Upper lobe of right lung (tissue), 1 donor: ENCODE results near the gene PDYN. TPM values are rescaled to one million over a fixed set of nuclear protein-coding genes. Genes with fewer than 3 reads are reported as not detected.

Experiments used
- ATAC-seq: fragments of 200-7000 bp; cut with Tn5 transposase; one replicate; pipeline ENCODE4 v1.9.1; 2020; ENCODE audit warnings: mild to moderate bottlenecking, moderate library complexity
- DNase-seq: peaks from one replicate; pipeline ENCODE4 v3.0.0-alpha.2; 2020
- H3K27ac ChIP-seq: fragments of 200-600 bp; one replicate; pipeline ENCODE4 v1.8.0; 2022
- H3K27me3 ChIP-seq: fragments of 200-600 bp; one replicate; pipeline ENCODE4 v1.8.0; 2022; ENCODE audit warnings: mild to moderate bottlenecking
- H3K36me3 ChIP-seq: fragments of 200-600 bp; one replicate; pipeline ENCODE4 v1.8.0; 2022
- H3K4me1 ChIP-seq: fragments of 200-600 bp; one replicate; pipeline ENCODE4 v1.8.0; 2022
- H3K4me3 ChIP-seq: fragments of 200-600 bp; one replicate; pipeline ENCODE4 v1.8.0; 2022; ENCODE audit warnings: mild to moderate bottlenecking
- H3K9me3 ChIP-seq: fragments of 200-600 bp; one replicate; pipeline ENCODE4 v1.8.0; 2022
- intact Hi-C: fragments of 100-400 bp; cut with DNase I; formaldehyde crosslinking; loops from one replicate; pipeline ENCODE4 v1.11.0; 2022
- total RNA-seq: library from RNA; stranded (reverse); fragmentation: NEBNext Ultra II Directional; extraction: Animal tissue kit (Norgen Biotek cat#: 25700); gene quantifications from one replicate; pipeline ENCODE4 v1.2.1, GENCODE V29; 2021
- TF ChIP-seq, protein P1 (sequence below): fragments of 200-600 bp; IDR thresholded peaks from one replicate; pipeline ENCODE4 v1.8.0; 2022; ENCODE audit warnings: antibody characterized with exemption
- donor health status: DM: no; HTN: yes; CAD: no; lungs with severe emphysema.

The PDYN gene
- total RNA-seq, 1 donor from 2014 or later = not detected

- Histone ChIP-seq H3K9me3 (no peaks in the 10 kb centered on the region), H3K27me3 (peaks cover 49% of the 10 kb centered on the region), H3K27ac (no peak overlapping the region), H3K4me3 (no peak overlapping the region), H3K4me1 (no peaks in the 10 kb centered on the region), H3K36me3 (no peaks in the 10 kb centered on the region)
- TF ChIP-seq, protein P1, sequence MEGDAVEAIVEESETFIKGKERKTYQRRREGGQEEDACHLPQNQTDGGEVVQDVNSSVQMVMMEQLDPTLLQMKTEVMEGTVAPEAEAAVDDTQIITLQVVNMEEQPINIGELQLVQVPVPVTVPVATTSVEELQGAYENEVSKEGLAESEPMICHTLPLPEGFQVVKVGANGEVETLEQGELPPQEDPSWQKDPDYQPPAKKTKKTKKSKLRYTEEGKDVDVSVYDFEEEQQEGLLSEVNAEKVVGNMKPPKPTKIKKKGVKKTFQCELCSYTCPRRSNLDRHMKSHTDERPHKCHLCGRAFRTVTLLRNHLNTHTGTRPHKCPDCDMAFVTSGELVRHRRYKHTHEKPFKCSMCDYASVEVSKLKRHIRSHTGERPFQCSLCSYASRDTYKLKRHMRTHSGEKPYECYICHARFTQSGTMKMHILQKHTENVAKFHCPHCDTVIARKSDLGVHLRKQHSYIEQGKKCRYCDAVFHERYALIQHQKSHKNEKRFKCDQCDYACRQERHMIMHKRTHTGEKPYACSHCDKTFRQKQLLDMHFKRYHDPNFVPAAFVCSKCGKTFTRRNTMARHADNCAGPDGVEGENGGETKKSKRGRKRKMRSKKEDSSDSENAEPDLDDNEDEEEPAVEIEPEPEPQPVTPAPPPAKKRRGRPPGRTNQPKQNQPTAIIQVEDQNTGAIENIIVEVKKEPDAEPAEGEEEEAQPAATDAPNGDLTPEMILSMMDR = no peak
- DNase-seq = no peak
- intact Hi-C loops = no loop called here
- no peak for ATAC-seq
Measured at GRCh38 chr20:1995531-1996310, 1.9 kb upstream of the PDYN start.

- Histone ChIP-seq H3K27me3 (peaks cover 54% of the 10 kb centered on the region), H3K4me1 (no peaks in the 10 kb centered on the region), H3K36me3 (no peaks in the 10 kb centered on the region), H3K27ac (no peak overlapping the region), H3K9me3 (no peaks in the 10 kb centered on the region), H3K4me3 (no peak overlapping the region)
- intact Hi-C loops = no loop called here
- ATAC-seq (no peak), DNase-seq (no peak)
- TF ChIP-seq, protein P1 = no peak
Measured at GRCh38 chr20:1994627-1995026, 769 bp upstream of the PDYN start.

DNA sequence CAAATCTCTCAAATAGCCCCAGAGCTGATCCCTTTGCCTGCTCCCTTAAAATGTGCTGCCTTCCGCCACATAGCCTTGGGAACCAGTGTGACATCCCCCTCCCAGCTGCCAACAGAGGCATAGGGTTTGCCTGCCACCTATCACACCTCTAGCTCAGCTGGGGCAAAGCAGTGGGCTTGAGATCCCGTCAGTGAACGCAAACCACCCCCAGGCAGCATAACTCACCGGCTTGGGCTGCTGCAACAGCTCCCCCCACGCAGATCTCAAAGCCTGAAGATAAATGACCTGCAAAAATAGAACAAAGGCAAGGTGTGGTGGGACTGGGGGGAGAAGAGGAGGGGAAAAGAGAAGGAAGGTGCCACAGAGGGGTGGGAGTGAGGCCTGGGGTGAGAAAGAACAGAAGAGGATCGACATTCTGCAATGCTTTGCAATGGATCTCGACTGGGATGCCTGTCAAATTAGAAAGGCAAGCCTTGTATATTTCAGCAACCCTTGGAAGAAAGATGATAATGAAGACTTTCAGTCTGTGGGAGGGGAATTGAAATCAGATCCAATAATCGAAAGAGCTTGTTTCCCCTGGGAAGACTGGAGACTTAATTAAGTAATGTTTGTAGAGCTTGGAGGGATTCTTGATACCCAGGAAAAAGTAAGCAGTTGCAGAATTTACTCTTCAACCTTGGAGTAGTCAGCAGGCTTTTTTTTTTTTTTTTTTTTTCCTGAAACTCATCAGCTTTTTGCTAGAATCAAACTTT, 1.3 kb downstream of the PDYN start:
- Histone ChIP-seq H3K36me3 (no peaks in the 10 kb centered on the region), H3K27ac (no peak overlapping the region), H3K4me3 (no peak overlapping the region), H3K4me1 (no peaks in the 10 kb centered on the region), H3K9me3 (no peaks in the 10 kb centered on the region), H3K27me3 (peaks cover 57% of the 10 kb centered on the region)
- DNase-seq (no peak), ATAC-seq (no peak)
- intact Hi-C loops = no loop called here
- TF ChIP-seq, protein P1 = no peak

- Histone ChIP-seq H3K9me3 (no peaks in the 10 kb centered on the region), H3K36me3 (no peaks in the 10 kb centered on the region), H3K4me3 (no peak overlapping the region), H3K27ac (no peak overlapping the region), H3K4me1 (no peaks in the 10 kb centered on the region), H3K27me3 (peaks cover 34% of the 10 kb centered on the region)
- intact Hi-C loops = no loop called here
- no peak for DNase-seq
- TF ChIP-seq, protein P1 = no peak
- ATAC-seq = no peak
Measured at GRCh38 chr20:1987826-1988225, 6.0 kb downstream of the PDYN start.

GRCh38 chr20:1983301-1983700, 10.6 kb downstream of the PDYN start:
- no peak overlapping the region for H3K4me3 ChIP-seq
- no peak overlapping the region for H3K27ac ChIP-seq
- TF ChIP-seq, protein P1 = no peak
- no peaks in the 10 kb centered on the region for H3K4me1 ChIP-seq
- H3K9me3 ChIP-seq = no peaks in the 10 kb centered on the region
- H3K36me3 ChIP-seq = no peaks in the 10 kb centered on the region
- ATAC-seq (peak; percentile 46), DNase-seq (no peak)
- H3K27me3 ChIP-seq = peaks cover 42% of the 10 kb centered on the region
- intact Hi-C loops = no loop called here
